HG03558 (cell line): ENCODE data around the gene ACMSD.
"Not testable (repeated sequence)": the region's sequence is repeated elsewhere in the genome, so short reads cannot be mapped to it uniquely, and the experiment has no call there.

Experiments
- ATAC-seq: cut with Tn5 transposase; IDR thresholded peaks from one replicate; pipeline ENCODE4 v1.9.1; 2021; ENCODE audit warnings: moderate number of reproducible peaks; ENCODE audit not compliant: unreplicated experiment; ENCODE audit errors: extremely low read depth

The ACMSD gene

DNA sequence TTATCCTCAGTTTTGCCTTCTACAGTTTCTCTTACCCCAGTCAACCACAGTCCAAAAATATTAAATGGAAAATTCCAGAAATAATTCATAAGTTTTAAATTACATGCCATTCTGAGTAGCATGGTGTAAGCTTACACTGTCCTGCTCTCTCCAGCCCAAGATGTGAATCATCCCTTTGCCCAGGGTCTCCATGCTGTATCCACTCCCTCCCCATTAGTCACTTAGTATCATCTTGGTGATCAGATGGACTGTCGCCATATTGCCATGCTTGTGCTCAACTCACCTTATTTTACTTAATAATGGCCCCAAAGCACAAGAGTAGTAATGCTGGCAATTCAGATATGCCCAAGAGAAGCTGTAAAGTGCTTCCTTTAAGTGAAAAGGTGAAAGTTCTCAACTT lies 61.7 kb downstream of the ACMSD start:
- ATAC-seq, result no peak

DNA sequence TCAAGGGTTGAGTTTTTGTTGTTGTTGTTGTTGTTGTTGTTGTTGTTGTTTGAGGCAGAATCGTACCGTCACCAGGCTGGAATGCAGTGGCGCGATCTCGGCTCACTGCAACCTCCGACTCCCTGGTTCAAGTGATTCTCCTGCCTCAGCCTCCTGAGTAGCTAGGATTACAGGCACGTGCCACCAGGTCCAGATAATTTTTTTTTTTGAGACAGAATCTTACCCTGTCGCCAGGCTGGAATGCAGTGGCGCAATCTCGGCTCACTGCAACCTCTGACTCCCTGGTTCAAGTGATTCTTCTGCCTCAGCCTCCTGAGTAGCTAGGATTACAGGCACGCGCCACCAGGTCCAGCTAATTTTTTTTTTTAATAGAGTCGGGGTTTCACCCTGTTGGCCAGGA lies 65.3 kb downstream of the ACMSD start:
- ATAC-seq, result not testable (repeated sequence)

DNA sequence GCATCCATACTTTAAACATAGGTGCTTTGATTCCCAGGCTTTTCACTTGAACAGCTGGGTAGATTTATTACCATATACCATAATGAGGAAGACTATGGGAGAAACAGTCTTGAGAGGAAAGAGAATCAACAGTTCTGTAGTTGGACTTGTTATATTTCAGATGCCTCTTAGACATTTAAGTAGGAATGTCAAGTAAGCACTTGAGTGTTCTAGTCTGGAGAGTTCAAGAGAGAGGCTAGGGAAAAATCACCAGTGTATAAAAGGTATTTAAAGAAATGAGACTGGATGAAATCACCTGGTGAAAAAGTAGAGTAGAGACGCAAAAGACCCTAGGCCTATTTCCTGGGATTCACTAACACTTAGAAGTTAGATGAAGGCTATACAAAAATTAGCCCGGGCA lies 66.8 kb downstream of the ACMSD start:
- ATAC-seq, result no peak

DNA sequence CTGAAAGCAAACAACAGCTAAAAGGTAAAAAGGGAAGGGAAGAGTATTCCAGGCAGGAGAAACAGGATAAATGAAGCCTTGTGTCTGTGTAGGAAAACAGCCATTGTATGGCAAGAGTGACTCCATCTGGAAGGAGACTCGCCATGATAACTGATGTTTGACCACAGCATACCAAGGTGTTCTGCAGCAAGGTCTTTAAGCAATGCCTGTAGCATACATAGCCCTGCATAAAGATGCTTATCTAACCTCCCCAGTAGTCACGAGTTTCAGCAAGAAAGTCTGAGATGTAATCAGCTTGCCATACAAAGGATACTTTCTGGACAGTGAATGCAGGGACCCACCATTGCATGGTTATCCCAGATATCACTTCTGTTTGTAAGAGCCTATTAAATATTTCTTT lies 68.3 kb downstream of the ACMSD start:
- no peak for ATAC-seq

DNA sequence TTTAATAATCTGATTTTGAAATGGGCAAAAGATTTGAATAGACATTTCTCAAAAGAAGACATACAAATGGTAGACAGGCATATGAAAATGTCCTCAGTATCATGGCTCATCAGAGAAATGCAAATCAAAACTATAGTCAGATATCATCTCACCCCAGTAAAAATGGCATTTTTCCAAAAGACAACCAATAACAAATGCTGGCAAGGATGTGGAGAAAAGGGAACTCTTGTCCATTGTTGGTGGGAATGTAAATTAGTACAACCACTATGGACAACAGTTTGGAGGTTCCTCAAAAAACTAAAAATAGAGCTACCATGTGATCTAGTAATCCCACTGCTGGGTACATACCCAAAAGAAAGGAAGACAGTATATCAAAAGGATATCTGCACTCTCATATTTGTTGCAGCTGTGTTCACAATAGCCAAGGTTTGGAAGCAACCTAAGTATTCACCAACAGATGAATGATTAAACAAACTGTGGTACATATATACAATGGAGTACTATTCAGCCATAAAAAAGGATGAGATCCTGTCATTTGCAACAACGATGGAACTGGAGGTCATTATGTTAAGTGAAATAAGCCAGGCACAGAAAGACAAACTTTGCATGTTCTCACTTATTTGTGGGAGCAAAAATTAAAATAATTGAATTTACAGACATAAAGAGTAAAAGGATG lies 69.2 kb downstream of the ACMSD start:
- ATAC-seq, result not testable (repeated sequence)

DNA sequence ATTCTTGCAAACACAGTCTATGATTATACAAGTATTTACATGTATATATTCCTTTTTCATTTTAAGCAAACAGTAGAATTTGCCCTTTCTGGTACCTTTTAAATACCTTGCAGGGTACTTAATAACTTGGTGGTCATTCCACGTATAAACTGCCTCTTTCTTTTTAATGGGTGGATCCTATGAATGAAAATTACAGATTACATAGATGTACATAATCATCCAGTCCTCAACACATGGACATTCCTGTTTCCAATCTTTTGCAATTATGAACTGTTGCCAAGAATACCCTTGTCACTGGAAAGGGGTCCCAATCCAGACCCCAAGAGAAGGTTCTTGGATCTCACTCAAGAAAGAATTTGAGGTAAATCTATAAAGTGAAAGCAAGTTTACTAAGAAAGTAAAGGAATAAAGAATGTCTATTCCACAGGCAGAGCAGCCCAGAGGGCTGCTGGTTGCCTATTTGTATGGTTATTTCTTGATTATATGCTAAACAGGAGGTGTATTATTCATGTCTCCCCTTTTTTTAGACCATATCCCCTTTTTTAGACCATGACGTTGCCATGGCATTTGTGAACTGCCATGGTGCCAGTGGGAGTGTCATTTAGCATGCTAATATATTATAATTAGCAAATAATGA lies 72.5 kb downstream of the ACMSD start:
- ATAC-seq, result no peak

DNA sequence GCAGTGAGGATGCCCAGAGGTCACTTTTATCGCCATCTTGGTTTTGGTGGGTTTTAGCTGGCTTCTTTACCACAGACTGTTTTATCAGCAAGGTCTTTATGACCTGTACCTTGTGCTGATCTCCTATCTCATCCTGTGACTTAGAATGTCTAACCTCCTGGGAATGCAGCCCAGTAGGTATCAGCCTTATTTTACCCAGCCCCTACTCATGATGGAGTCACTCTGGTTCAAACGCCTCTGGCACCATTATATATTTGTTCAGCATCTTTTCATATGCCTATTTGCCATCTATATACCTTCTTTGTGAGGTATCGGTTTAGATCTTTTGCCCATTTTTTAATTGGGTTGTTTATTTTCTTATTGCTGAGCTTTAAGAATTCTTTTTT lies 73.0 kb downstream of the ACMSD start:
- no peak for ATAC-seq

DNA sequence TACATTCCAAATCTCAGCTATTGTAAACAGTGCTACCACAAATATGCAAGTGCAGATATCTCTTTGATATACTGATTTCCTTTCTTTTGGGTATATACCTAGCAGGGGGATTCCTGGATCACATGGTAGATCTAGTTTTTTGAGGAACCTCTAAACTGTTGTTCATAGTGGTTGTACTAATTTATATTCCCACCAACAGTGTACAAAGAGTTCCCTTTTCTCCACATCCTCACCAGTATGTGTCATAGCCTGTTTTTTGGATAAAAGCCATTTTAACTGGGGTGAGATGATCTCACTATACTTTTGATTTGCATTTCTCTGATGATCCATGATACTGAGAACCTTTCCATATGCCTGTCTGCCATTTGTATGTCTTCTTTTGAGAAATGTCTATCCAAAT lies 73.9 kb downstream of the ACMSD start:
- ATAC-seq, result no peak

DNA sequence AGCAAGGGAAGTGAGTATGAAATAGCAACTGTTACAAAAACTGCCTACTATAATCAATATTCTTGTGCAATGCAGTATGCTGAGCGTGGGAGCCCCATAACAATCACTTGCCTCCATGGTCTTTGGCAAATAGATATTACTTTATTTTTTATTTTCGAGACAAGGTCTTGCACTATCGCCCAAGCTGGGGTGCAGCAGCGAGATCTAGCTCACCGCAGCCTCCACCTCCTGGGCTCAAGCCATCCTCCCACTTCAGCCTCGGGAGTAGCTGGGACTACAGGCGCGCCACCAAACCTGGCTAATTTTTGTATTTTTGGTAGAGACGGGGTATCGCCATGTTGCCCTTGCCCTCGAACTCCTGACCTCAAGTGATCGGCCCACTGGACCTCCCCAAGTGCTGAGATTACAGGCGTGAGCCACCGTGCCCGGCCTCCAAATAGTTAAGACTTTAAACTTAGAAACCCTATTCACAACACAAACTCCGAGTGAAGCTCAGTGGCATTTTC lies 79.0 kb downstream of the ACMSD start:
- ATAC-seq, result no peak

DNA sequence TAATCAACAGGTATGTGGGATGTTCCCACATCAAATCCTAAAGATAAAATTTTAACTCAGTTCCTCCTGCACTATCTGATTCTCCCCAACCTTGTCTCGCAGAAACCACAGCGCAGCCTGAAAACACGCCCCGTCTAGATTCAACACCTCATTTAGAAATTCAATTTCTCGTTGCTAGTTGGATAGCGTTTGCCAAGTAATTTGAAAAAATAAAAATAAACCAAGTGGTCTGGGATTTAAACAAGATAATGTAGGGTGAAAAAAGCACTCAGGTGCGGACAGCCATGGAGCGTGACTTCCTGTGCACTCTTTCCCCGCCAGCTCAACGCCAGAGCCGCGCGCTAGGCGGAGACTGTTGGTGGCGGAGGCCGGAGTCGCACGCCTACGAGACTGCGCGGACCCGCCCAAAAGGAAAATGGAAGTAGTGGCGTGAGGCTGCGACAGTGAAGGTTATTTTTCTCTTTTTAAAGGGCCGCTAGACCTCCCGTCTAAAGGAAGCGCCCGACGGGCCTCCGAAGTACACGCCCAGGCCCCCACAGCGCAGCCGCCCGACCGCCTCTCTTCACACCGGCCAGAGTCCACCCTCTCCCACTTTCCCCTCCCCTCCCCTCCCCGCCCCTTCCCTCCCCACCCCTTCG lies 79.6 kb downstream of the ACMSD start:
- peak; percentile 58 for ATAC-seq

DNA sequence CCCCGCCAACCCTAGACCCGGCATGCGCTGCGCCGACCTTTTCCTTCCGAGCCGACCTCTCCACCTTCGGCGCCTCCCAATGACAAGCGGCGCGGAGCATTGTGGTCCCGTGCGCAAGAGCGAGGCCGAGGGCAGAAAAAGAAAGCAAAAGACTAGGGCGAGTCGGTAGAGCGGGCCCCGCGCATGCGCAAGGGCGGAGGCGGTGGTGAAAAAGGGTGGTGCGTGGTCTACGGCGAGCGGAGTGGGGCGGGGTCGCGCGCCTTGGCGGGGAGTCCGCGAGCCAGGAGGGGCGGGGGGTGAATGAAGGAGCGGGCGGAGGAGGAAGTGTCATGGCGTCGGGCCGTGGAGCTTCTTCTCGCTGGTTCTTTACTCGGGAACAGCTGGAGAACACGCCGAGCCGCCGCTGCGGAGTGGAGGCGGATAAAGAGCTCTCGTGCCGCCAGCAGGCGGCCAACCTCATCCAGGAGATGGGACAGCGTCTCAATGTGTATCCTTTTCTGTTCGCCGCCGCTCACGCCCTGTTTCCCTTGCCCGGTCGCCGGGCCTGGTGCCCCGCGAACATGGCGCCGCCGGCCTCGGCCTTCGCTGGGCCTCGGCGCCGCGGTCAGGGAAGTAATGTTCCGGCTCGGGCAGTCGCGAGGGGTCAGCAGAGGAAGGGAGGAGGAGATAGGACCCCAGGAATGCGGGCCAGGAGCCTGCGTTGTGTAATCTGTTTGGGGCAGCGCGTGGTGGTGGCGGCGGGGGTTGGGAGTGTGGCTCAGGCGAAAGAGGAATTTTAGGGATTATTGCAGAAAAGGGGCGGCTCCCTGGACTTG lies 80.3 kb downstream of the ACMSD start, which contains the start of gene CCNT2:
TSS of gene CCNT2 (plus strand) at position 297 of the 815 bp plus-strand sequence. CDS start at position 330, 33 bp downstream.
- peak; percentile 81 for ATAC-seq

DNA sequence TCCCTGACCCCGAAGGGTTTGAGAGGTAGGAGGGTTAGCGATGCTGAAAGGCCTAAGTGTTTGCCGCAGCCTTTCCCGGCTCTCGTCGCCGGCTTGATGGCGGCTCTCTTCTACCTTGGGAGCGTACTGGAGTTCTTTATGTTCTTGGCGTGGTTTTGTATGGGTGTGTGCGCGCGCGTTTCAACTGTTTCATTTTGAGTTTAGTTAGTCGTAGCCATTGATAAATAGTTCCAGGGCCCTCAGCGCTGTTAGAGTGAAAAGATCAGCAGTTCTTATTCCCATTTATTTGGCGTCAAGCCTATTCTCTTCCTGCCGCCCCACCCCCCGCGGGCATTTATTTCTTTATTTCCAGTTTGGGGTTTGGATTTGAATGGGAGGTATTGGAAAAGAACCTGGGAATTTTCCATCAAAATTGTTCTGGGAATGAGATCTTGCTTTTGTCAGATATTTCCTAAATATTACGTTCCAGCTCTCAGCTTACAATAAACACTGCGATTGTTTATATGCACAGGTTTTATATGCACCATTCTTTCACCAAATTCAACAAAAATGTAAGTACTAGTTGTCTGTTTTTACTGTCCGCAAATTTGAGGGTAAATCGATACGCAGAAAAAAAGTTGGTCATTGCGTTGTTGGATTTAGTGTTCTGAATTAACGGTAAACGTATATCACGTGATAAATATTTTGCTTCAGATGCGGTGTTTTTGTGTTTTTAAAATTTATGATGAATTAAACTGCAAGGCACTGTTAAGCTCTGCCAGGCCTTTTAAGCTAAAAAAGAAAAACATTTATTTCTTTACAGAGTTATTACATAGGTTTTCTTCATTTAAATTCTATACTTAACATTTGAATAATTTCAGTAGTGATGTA lies 81.2 kb downstream of the ACMSD start:
- ATAC-seq, result no peak

DNA sequence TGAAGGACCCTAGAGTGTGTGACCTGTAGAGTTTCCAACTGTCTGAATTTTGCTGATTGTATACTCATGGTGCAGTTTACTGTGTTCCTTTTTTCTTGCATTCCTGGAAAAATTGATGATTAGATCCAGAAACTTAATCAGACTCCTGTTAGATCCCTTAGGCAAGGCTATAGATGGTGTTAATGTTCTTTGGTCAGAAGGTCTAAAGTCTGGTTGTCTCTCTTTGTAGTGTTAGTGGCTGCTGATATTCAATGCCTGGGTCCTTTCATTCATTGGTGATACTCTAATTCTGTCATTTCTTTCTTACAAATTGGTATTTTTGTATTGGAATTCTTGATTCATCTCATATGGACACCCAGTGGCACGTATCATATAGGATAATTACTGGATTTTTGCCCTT lies 86.5 kb downstream of the ACMSD start:
- ATAC-seq, result no peak

DNA sequence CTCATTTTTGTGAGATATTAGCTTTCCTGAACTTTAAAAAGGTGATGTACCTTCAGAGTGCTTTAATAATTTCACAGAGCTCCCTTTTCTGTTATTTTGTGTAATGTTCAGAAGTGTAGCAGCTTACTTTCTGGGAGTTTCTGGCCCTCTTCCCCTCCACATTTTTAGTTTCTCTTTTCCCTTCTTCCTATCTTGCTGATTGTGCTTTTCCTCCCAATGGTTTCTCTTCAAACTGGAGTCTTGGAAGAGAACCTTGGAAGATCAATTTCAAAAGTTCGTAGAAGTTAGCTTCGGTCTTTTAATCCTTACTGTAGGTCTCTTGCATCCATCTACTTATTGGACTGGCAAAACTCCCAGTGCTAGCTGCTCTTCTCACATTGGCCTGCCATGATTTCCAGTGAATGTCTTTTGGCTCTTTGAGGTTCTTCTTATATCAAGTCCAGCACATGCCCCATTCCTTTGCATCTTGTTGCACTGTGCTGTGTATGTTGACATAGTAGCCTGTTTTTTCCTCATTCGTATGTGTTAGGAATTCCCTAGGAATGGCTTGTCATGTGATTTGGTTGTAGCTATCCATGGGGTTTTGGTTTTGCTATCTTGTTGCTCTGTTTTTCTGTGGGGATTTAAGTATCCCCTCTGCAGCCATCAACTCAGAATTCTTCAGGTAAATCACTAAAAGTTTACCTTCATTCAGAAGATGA lies 88.0 kb downstream of the ACMSD start:
- no peak for ATAC-seq

DNA sequence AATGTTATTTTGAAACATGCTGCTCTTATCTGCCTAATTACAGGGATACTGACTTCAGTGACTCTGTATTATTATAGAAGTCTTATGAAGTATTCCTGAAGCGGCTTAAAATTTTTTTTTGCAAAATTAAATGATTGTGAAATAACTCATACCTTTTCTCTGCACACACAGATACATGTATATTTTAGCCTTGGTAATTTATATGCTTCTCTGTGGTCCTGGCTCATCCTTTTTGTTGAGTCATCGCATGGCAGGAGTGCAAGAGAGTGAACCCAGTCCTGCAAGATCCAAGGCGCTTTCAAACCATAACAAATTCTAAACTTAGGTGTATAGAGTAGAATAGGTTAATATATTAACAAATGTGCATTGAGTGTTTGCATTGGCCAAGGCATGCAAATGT lies 88.8 kb downstream of the ACMSD start:
- no peak for ATAC-seq

DNA sequence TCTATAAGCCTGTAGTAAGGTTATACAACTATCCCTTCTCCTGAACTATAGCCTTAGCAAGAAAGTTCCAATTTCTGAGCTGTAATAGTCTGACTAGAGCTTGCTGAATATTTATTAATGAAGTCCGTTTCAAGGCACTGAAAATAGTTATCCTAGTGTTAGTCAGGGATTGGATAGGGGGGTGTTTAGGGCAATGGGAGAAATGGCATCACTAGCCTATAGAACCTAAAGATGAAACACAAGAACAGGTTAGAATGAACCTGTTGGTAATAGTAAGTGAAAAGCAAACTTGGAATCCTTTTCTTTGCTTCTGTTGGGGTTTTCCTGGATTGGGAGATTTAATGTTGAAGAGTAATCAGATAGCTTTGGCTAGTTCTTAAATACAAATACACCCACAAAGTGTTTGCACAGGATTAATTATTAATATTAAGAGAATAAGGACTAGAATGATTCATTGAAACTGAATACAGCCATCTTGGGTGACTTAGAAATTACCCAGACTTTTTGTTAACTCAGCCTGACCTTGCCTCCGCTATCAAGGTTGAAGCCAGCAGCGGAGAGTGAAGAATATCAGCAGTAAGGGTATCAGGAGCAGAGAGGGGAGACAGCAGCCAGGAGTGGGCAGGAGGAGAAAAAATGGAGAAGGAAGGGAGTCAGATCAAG lies 94.6 kb downstream of the ACMSD start:
- ATAC-seq, result no peak

DNA sequence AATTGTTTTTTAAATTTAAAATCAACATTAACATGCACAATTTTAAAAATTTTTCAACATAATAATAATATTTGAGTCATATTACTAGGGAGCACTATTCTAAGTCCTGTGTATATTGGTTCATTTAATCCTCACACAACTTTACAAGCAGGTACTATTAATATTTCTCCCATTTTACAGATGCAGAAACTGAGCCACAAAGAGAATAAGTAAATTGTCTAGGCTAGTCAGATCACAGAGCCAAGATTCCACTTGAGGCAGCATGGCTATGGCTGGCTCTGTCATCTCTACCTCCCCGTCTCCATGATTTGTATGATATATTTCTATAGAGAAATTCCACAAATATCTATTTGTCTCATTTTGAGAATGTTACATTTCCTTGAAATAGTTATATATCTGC lies 95.3 kb downstream of the ACMSD start:
- ATAC-seq, result no peak

DNA sequence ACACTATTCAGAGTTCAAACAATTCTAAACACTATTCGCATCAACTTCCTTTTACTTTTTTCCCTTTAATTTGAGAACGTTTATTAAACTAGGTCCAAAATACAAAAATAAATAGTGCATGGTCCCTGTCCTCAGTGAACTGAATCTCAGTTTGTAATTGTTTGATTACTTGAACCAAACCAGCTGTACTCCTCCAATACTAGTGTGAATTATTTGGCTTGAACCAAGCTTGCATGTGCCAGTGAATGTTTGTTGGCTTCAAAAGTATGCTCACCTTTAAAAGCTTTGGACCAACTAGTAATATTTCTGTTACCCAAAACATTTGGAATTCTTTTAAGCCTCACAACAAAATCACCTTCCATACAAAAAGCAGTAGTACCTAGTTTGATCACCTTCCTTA lies 95.7 kb downstream of the ACMSD start:
- ATAC-seq, result no peak

DNA sequence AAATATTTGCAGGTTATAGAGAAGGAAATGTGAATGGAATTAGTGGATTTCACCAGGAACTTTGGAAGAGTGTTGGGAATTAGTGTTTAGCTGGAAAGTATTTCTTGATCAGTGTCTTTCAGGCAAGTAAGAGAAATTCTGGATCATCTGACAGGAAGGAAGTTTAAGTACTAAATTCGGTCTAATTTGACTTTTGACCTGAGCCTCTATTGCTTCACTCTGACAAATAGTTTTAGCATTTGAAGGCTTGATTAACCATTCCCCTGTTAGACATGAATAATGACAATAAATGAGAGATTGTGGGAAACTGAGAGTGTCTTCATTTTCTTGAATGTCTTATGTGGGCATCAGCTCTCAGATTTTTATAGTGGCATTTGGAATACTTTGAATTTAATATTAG lies 96.2 kb downstream of the ACMSD start:
- no peak for ATAC-seq
